ENCODE measurements around the gene BMP7.
"Not testable (repeated sequence)": the region's sequence is repeated elsewhere in the genome, so short reads cannot be mapped to it uniquely, and the experiment has no call there.

BMP7 gene

DNA sequence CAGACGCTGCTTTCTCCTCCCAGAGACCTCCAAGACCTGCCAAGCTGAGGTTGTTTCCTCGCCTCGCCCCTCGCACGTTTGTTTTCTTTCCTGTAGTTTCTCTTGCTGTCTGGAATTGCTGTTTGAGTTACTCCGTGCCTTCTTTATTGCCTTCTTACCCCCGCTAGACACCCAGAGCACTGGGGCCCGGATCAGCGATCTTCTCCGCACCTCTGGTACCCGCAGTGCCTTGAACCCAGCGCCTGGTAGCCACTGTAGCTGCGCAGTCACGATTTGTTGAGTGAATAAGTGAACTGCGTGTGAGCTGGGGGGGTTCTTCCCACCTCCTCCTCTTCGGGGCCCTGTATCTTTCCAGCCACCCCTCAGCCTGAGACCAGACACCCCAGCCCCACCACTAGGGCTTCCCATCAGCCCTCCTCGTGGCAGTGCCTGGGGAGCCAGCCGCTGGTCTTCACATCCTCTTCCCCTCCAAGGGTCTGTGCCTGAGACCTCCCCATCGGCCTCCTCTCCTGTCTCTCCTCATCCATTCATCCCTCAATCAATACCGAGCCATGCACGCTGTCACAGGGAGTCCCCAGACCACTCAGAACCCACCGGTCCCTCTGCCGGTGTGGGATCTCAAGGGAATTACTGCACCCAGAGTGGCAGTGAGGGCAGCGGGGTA lies 849 bp upstream of the BMP7 start:
- Histone ChIP-seq H3K4me3 (ENCODE audit: low read depth, low read length) (no peak overlapping the region), H3K27ac (no peak overlapping the region), H3K27me3 (ENCODE audit: insufficient read depth, low read depth, severe bottlenecking) (peaks cover 62% of the 10 kb centered on the region), H3K36me3 (no peaks in the 10 kb centered on the region), H3K9me3 (ENCODE audit: severe bottlenecking) (no peaks in the 10 kb centered on the region)
- TF ChIP-seq, protein P1, sequence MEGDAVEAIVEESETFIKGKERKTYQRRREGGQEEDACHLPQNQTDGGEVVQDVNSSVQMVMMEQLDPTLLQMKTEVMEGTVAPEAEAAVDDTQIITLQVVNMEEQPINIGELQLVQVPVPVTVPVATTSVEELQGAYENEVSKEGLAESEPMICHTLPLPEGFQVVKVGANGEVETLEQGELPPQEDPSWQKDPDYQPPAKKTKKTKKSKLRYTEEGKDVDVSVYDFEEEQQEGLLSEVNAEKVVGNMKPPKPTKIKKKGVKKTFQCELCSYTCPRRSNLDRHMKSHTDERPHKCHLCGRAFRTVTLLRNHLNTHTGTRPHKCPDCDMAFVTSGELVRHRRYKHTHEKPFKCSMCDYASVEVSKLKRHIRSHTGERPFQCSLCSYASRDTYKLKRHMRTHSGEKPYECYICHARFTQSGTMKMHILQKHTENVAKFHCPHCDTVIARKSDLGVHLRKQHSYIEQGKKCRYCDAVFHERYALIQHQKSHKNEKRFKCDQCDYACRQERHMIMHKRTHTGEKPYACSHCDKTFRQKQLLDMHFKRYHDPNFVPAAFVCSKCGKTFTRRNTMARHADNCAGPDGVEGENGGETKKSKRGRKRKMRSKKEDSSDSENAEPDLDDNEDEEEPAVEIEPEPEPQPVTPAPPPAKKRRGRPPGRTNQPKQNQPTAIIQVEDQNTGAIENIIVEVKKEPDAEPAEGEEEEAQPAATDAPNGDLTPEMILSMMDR (IDR thresholded peaks at IDR 0.05; ENCODE audit: low read depth, low read length), result no peak
- DNase-seq, result no peak

DNA sequence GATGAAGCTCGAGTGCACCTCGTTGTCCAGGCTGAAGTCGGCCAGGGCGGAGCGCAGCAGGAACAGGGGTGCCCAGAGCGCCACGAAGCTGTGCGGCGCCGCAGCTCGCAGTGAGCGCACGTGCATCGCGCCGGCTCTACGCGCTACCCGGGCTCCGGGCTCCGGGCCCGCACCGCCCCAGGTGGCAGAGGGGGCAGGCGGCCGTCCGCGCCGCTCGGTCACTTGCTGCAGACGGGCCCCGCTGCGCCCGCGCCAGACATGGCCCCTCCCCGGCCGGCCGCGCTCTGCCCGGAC lies 497 bp downstream of the BMP7 start:
- TF ChIP-seq, protein P1 (IDR thresholded peaks at IDR 0.05; ENCODE audit: low read depth, low read length), result no peak
- Histone ChIP-seq H3K36me3 (no peaks in the 10 kb centered on the region), H3K27ac (no peak overlapping the region), H3K27me3 (ENCODE audit: insufficient read depth, low read depth, severe bottlenecking) (peaks cover 59% of the 10 kb centered on the region), H3K9me3 (ENCODE audit: severe bottlenecking) (no peaks in the 10 kb centered on the region), H3K4me3 (ENCODE audit: low read depth, low read length) (peak overlapping the region; percentile 41)
- no peak for DNase-seq

DNA sequence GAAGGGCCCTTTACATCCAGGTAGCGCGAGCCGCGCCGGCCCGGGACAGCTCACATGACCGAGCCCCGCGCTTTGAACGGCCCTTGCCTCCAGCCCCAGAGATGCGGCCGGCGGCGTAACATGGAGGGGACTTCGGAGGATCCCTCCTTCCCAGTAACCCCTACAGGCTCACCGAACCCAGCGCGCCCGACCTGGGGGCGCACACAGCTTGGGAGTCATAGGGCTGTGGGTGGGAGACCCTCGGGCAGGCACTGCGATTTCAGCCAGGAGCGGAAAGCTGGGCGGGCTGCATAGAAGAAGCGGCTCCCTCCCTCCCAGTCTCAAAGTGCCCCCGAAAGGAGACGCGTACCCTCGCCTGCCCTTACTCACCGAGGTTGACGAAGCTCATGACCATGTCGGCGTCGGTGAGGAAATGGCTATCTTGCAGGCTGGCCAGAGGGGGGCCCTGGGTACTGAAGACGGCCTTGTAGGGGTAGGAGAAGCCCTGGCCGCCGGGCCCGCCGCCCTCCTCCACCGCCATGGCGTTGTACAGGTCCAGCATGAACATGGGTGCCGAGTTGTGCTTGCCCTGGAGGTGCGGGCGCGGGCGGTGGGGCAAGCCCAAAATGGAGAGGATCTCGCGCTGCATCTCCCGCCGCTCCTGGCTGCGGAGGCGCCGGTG lies 975 bp downstream of the BMP7 start:
- H3K4me3 ChIP-seq (ENCODE audit: low read depth, low read length), result peak overlapping the region; percentile 30
- TF ChIP-seq, protein P1 (IDR thresholded peaks at IDR 0.05; ENCODE audit: low read depth, low read length), result no peak
- H3K27me3 ChIP-seq (ENCODE audit: insufficient read depth, low read depth, severe bottlenecking), result peaks cover 63% of the 10 kb centered on the region
- no peaks in the 10 kb centered on the region for H3K36me3 ChIP-seq
- no peaks in the 10 kb centered on the region for H3K9me3 ChIP-seq (ENCODE audit: severe bottlenecking)
- no peak overlapping the region for H3K27ac ChIP-seq
- DNase-seq, result peak; percentile 33

DNA sequence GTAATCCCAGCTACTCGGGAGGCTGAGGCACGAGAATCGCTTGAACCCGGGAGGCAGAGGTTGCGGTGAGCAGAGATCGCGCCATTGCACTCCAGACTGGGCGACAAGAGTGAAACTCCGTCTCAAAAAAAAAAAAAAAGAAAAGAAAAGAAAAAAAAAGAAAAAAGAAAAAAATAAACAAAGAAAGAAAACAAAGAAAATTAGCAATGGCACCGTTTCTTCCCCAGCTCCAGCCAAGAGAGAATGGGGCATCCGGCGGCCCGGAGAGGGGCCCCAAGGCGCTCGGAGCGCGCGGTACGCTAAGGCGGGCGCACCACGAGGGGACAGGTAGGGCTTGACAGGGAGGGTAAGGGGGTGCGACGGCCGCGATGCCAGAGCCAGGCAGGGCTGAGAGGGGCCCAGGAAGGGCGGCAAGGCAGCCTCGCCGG lies 1.5 kb downstream of the BMP7 start:
- not testable (repeated sequence) for H3K4me3 ChIP-seq (ENCODE audit: low read depth, low read length); H3K9me3 ChIP-seq (ENCODE audit: severe bottlenecking)
- peaks cover 69% of the 10 kb centered on the region for H3K27me3 ChIP-seq (ENCODE audit: insufficient read depth, low read depth, severe bottlenecking)

DNA sequence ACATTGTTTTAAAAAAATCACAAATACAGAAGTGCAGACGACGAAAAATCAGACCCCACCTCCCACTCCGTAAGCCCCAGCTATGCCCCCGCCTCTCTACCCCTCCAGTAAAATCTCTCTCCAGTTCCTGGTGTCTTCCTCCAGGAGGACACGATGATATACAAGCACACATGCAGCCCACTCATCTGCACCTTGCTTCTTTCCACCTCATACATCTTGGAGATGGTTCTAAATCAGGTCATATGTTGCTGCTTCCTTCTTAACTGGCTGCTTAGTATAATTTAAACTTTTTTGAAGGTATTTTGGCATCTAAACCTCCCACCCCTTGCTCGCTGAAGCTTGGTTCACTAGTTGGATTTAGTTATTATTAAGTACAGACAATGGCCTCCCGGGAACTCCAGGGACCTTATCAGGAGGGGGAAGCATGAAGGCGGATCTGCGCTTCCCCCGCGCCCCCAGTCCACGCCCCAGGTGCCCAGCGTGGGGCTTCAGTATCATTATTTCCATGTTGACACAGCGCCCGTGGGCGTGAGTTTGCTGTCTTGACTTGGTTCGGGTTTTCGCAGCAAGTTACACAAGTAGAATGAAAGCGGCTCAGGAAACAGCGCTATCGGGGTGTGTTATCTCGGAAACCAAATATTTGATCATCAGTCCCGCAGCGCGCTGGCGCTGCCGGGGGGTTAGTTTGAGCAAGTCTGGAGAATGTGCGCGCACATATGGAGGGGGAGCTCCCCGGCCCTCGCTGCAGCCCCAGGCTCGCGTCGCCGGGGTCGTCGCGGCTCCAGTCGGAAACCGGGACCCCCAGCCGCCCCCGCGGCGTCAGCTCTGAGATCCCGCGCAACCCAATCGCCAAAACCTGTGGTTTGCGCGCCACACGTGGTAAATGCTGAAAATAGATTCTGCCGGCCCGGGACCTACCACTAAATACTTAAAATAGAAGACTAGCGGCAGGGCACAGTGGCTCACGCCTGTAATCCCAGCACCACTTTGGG lies 2.3 kb downstream of the BMP7 start:
- no peak overlapping the region for H3K4me3 ChIP-seq (ENCODE audit: low read depth, low read length)

More for the DNA sequence above, 1.5 kb downstream of the BMP7 start:
- H3K27ac ChIP-seq, H3K36me3 ChIP-seq, DNase-seq: not testable (repeated sequence)

More for the DNA sequence above, 2.3 kb downstream of the BMP7 start:
- no peak for DNase-seq
- Histone ChIP-seq H3K27me3 (ENCODE audit: insufficient read depth, low read depth, severe bottlenecking) (peaks cover 71% of the 10 kb centered on the region), H3K36me3 (no peaks in the 10 kb centered on the region), H3K9me3 (ENCODE audit: severe bottlenecking) (no peaks in the 10 kb centered on the region), H3K27ac (no peak overlapping the region)
- TF ChIP-seq, protein P1 (IDR thresholded peaks at IDR 0.05; ENCODE audit: low read depth, low read length), result no peak

Data from WERI-Rb-1 (cell line).